ENCODE results near the gene FGD5.

FGD5 gene

DNA sequence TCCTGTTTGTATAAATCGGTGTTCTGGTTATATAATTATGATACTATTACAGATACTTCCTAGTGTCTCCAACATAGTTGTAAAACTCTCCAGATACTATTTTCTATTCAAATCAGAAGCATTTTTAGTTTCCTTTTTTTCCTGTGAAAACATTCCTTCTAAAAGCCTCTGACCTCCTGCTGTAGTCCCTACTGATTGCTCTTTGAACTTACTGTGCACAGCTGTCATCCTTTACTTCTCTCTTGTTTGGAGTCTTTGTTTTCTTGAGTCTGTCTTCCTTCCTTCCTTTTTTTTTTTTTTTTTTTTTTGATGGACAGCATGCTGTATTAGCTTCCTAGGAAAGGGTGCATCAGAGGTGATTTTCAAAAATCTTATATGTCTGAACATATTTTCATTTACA lies 157.6 kb downstream of the FGD5 start:
- no peak for DNase-seq (ENCODE audit: low read depth)
- TF ChIP-seq POLR2A (IDR thresholded peaks at IDR 0.05; ENCODE audit: extremely low read depth, insufficient read length) (no peak), MYC (IDR thresholded peaks at IDR 0.05; ENCODE audit: low read depth, low read length) (no peak)
- TF ChIP-seq, protein P1, sequence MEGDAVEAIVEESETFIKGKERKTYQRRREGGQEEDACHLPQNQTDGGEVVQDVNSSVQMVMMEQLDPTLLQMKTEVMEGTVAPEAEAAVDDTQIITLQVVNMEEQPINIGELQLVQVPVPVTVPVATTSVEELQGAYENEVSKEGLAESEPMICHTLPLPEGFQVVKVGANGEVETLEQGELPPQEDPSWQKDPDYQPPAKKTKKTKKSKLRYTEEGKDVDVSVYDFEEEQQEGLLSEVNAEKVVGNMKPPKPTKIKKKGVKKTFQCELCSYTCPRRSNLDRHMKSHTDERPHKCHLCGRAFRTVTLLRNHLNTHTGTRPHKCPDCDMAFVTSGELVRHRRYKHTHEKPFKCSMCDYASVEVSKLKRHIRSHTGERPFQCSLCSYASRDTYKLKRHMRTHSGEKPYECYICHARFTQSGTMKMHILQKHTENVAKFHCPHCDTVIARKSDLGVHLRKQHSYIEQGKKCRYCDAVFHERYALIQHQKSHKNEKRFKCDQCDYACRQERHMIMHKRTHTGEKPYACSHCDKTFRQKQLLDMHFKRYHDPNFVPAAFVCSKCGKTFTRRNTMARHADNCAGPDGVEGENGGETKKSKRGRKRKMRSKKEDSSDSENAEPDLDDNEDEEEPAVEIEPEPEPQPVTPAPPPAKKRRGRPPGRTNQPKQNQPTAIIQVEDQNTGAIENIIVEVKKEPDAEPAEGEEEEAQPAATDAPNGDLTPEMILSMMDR (IDR thresholded peaks at IDR 0.05; ENCODE audit: low read depth, low read length), result no peak
- TF ChIP-seq, protein P2, sequence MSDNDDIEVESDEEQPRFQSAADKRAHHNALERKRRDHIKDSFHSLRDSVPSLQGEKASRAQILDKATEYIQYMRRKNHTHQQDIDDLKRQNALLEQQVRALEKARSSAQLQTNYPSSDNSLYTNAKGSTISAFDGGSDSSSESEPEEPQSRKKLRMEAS (IDR thresholded peaks at IDR 0.05; ENCODE audit: low read depth, low read length), result no peak

DNA sequence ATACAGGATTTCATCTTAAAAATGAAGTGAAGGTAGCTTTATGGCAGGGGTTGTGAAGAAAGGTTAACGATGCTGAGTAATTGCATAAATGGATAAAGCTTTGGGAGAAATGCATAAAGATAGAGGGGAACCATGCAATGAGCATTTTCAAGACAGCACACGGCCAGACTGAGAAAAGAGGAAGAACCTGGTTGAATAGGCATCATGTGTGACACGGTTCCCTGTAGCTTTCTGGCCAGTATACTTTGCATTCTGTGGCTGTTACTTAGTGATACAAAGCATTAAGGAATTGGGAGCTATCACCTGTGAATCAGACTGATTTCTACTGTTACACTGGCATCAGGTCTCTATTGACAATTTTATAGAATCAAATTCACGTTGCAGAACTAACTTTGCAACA lies 161.9 kb downstream of the FGD5 start:
- peak; percentile 52 for DNase-seq (ENCODE audit: low read depth)
- H3K4me3 ChIP-seq (ENCODE audit: low read depth, low read length), result no peak overlapping the region
- TF ChIP-seq MYC (IDR thresholded peaks at IDR 0.05; ENCODE audit: low read depth, low read length), result 0 out of 2 replicates have a peak, but pooled peaks have one; percentile 15
- TF ChIP-seq, protein P1 (IDR thresholded peaks at IDR 0.05; ENCODE audit: low read depth, low read length), result no peak

More for the DNA sequence above, 157.6 kb downstream of the FGD5 start:
- no peak overlapping the region for H3K4me3 ChIP-seq (ENCODE audit: low read depth, low read length)
